Measurements from ENCODE around the gene CAMK2D. TPM values are rescaled to one million over a fixed set of nuclear protein-coding genes. Genes with fewer than 3 reads are reported as not detected.
A peak's percentile ranks its signal among the peaks of the same experiment; 100 is the strongest.

Gene CAMK2D
- total RNA-seq, 1 donor from 2014 or later, result 31.7 TPM

DNA sequence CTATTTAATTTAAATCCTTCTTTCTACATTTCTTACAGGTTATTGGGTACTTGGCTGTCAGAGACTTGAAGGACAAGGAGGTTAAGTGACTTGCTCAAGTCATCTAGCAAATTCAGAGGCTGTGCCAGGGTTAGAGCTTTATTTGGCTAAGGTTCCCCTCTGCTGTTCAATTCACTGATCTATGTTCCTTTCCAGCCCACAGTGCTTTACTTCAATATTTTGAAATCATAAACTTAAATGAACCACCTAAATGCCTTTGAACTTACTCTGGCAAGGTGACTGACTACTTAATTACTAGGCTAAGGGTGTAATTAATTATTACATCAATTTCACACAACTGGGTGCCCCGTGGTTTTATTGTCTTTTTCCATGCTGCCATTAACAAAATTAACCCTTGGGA is 288.7 kb downstream of the CAMK2D start:
- no peak for DNase-seq (ENCODE audit: low spot score in 2 of 2, unreplicated experiment in 2 of 2)
- Mint-ChIP-seq H3K4me1 (peaks cover 8% of the 10 kb centered on the region), H3K36me3 (peaks cover 18% of the 10 kb centered on the region), H3K27me3 (ENCODE audit: low read depth) (peaks cover 2% of the 10 kb centered on the region), H3K9me3 (peaks cover 10% of the 10 kb centered on the region), H3K27ac (no peak overlapping the region), H3K4me3 (no peak overlapping the region)
- TF ChIP-seq, protein P1, sequence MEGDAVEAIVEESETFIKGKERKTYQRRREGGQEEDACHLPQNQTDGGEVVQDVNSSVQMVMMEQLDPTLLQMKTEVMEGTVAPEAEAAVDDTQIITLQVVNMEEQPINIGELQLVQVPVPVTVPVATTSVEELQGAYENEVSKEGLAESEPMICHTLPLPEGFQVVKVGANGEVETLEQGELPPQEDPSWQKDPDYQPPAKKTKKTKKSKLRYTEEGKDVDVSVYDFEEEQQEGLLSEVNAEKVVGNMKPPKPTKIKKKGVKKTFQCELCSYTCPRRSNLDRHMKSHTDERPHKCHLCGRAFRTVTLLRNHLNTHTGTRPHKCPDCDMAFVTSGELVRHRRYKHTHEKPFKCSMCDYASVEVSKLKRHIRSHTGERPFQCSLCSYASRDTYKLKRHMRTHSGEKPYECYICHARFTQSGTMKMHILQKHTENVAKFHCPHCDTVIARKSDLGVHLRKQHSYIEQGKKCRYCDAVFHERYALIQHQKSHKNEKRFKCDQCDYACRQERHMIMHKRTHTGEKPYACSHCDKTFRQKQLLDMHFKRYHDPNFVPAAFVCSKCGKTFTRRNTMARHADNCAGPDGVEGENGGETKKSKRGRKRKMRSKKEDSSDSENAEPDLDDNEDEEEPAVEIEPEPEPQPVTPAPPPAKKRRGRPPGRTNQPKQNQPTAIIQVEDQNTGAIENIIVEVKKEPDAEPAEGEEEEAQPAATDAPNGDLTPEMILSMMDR (IDR thresholded peaks at IDR 0.05; ENCODE audit: unreplicated experiment), result no peak

DNA sequence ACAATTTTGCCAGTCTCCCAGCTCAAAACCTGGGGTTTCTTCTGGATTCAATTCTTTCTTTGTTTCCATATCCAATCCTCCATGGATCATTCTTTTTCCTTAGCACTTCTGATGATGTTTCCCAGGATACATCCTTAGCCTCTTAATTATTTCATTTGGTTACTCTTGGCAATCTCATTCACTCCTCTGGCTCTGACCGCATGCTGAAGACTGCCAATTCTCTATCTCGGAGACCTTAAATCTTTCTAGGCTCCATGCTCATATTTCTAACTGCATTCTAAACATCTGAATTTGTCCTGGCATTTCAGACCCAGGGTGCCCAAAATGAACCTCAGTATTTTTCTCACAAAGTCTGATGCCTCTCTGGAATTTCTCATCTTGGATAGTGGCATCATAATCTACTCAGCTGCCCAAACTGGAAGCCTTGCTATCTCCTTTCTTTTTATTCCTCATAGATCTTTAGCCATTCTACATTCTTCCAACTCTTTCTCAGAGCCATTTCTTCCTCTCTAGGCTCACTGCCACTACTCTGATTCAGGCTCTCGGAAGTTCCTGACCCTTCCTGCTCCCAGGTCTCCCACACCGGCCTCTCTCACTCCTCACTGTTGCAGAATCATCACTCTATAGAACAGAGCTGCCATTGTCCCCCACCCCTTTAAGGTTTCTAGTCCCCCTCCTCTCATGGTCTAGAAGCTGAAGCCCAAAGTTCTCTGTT is 290.2 kb downstream of the CAMK2D start:
- H3K36me3 Mint-ChIP-seq, result peaks cover 9% of the 10 kb centered on the region
- no peak for DNase-seq (ENCODE audit: low spot score in 2 of 2, unreplicated experiment in 2 of 2)

DNA sequence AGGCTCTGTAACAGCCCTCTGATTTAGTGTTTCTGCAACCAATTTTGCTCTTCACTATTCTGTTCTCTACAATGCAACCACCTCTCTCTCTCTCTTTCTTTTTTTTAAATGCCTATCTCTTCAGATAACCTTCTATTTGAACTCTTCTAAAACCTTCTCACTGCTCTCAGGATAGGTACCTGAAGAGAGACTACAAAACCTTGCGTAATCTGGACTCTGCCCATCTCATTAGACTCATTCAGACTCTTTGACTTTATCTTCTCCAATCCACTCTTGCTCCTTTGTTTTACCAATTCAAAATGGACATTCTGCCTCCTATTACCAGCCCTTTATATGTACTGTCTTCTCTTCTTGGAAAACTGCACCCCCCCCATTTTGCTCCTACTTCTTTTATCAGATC is 291.6 kb downstream of the CAMK2D start:
- TF ChIP-seq, protein P1 (IDR thresholded peaks at IDR 0.05; ENCODE audit: unreplicated experiment), result no peak
- no peak for DNase-seq (ENCODE audit: low spot score in 2 of 2, unreplicated experiment in 2 of 2)
- Mint-ChIP-seq H3K4me3 (no peak overlapping the region), H3K4me1 (peaks cover 8% of the 10 kb centered on the region), H3K9me3 (no peaks in the 10 kb centered on the region), H3K27ac (no peak overlapping the region), H3K27me3 (ENCODE audit: low read depth) (peaks cover 2% of the 10 kb centered on the region), H3K36me3 (peaks cover 4% of the 10 kb centered on the region)

More for the DNA sequence above, 290.2 kb downstream of the CAMK2D start:
- Mint-ChIP-seq H3K4me3 (no peak overlapping the region), H3K27me3 (ENCODE audit: low read depth) (peaks cover 2% of the 10 kb centered on the region), H3K27ac (no peak overlapping the region), H3K4me1 (peaks cover 8% of the 10 kb centered on the region), H3K9me3 (peaks cover 3% of the 10 kb centered on the region)
- TF ChIP-seq, protein P1 (IDR thresholded peaks at IDR 0.05; ENCODE audit: unreplicated experiment), result no peak

DNA sequence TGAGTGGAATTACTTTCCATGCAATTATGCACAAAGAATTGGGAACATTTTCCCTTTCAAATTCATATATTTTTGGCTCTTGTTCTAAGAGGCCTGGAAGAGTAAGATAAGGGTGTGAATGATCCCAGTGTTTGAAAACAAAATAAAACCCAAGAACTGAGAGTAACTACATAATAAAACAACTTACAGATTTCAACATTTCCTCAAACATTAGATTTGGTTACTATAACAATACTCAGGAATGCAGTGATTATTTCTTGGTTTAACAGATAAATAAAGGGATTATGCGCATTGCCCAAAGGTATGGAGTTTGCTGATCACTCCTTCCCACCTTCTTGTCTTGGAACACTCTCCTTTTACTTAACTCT is 292.5 kb downstream of the CAMK2D start:
- H3K9me3 Mint-ChIP-seq, result no peaks in the 10 kb centered on the region
- no peak overlapping the region for H3K4me3 Mint-ChIP-seq
- no peak overlapping the region for H3K27ac Mint-ChIP-seq
- peaks cover 2% of the 10 kb centered on the region for H3K27me3 Mint-ChIP-seq (ENCODE audit: low read depth)
- TF ChIP-seq, protein P1 (IDR thresholded peaks at IDR 0.05; ENCODE audit: unreplicated experiment), result no peak
- no peak for DNase-seq (ENCODE audit: low spot score in 2 of 2, unreplicated experiment in 2 of 2)
- peaks cover 8% of the 10 kb centered on the region for H3K4me1 Mint-ChIP-seq
- peaks cover 5% of the 10 kb centered on the region for H3K36me3 Mint-ChIP-seq

DNA sequence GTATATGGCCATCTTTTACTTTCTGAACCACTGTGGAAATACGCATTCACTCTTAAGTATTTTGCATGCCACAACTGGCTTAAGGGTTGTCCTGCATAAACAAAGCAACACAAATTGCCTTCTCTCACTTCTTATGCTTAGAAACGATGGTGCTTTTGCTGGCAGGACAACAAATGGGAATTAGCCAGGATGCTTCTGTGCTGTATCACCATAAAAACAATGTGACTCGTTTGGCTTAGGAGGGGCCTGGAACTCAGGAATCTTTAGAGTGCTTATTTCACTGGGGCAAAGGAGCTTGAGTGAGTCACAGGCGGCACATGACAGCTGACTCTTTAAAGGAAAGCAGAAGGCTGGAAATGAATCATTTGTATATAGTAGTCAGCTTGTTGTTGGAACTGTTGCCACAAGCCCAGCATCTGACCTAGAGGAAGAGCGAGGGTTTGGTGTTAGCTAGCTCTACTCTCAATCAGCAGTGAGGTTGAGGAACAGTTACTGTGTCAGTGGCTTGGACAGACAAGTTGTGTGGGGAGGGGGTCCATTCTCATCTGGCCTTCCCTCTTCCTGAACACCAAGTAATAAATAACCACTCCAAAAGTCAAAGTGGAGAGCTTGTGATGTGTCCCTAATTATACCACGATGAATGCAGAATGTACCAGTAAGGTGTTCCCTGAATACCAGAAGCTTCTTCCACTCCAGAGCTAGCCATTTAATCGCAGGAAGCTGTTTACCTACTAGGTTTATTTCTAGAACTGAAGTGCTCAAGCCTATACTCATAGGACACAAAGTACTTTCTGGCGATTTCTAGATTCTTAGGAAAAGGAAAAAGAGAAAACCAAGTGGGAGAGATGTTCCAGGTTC is 293.1 kb downstream of the CAMK2D start:
- H3K4me3 Mint-ChIP-seq, result no peak overlapping the region
- H3K4me1 Mint-ChIP-seq, result peaks cover 8% of the 10 kb centered on the region
- TF ChIP-seq, protein P1 (IDR thresholded peaks at IDR 0.05; ENCODE audit: unreplicated experiment), result no peak
- H3K36me3 Mint-ChIP-seq, result peaks cover 5% of the 10 kb centered on the region
- H3K9me3 Mint-ChIP-seq, result no peaks in the 10 kb centered on the region
- peaks cover 2% of the 10 kb centered on the region for H3K27me3 Mint-ChIP-seq (ENCODE audit: low read depth)
- peak overlapping the region; percentile 52 for H3K27ac Mint-ChIP-seq
- DNase-seq (ENCODE audit: low spot score in 2 of 2, unreplicated experiment in 2 of 2), result no peak

All from mesothelial cell of epicardium (in vitro differentiated cells).